NCI-H1417 (cell line): Measurements from ENCODE around the gene DNAH12.

Experiments used
- DNase-seq, 3 experiments: peaks; one replicate each; lab custom pipeline; 2025; lab: John Stamatoyannopoulos, UW

Gene DNAH12, protein sequence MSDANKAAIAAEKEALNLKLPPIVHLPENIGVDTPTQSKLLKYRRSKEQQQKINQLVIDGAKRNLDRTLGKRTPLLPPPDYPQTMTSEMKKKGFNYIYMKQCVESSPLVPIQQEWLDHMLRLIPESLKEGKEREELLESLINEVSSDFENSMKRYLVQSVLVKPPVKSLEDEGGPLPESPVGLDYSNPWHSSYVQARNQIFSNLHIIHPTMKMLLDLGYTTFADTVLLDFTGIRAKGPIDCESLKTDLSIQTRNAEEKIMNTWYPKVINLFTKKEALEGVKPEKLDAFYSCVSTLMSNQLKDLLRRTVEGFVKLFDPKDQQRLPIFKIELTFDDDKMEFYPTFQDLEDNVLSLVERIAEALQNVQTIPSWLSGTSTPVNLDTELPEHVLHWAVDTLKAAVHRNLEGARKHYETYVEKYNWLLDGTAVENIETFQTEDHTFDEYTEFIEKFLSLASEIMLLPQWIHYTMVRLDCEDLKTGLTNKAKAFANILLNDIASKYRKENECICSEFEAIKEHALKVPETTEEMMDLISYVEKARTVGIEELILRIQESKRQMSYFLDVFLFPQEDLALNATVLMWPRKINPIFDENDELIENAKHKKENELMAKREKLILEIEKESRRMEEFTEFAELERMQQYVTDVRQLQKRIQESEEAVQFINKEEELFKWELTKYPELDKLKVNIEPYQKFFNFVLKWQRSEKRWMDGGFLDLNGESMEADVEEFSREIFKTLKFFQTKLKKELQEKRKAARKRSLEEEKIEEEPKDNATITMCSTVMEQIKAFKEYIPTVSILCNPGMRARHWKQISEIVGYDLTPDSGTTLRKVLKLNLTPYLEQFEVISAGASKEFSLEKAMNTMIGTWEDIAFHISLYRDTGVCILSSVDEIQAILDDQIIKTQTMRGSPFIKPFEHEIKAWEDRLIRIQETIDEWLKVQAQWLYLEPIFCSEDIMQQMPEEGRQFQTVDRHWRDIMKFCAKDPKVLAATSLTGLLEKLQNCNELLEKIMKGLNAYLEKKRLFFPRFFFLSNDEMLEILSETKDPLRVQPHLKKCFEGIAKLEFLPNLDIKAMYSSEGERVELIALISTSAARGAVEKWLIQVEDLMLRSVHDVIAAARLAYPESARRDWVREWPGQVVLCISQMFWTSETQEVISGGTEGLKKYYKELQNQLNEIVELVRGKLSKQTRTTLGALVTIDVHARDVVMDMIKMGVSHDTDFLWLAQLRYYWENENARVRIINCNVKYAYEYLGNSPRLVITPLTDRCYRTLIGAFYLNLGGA (N-terminal part only)

GRCh38 chr3:57544181-57545125 lies at the start of gene DNAH12:
TSS of gene DNAH12 (minus strand) at chr3:57544344. CDS start at chr3:57542870, 1,474 bp downstream.
- peak; percentile 76 to 94 (median 81) for DNase-seq

DNA sequence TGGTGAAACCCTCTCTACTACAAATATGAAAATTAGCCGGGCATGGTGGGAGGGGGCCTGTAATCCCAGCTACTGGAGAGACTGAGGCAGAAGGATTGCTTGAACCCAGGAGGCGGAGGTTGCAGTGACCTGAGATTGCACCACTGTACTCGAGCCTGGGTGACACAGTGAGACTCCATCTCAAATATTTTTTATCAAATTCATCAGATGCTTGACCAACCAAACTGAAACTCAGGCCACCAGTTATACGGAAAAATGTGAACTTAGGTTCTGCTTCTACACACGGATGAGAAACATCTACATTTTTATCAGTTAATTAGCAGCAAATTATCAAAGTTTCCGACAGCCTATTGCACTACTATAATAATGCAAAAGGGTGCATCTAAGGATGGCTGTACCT lies 48.2 kb upstream of the DNAH12 start:
- DNase-seq = no peak

DNA sequence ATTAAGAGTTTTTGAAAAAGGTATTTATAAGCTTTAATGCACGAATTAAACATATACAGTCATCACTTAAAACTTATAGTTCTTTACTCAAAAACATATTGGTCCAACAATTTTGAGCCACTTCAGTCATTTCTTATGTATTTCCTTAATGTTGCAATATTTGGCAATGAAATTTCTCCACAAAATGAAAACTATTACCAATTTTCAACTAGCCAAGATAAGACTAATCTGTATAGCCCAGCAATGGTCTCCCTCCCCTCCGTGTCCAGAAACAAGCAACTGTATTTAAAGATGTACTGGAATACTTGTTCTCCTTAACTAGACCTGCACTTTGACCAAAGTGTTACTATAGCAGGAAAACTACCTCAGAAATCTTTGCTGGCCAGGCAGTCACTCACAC lies 43.8 kb upstream of the DNAH12 start:
- DNase-seq = no peak

GRCh38 chr3:57586778-57587177 lies 42.6 kb upstream of the DNAH12 start:
- DNase-seq = no peak

DNA sequence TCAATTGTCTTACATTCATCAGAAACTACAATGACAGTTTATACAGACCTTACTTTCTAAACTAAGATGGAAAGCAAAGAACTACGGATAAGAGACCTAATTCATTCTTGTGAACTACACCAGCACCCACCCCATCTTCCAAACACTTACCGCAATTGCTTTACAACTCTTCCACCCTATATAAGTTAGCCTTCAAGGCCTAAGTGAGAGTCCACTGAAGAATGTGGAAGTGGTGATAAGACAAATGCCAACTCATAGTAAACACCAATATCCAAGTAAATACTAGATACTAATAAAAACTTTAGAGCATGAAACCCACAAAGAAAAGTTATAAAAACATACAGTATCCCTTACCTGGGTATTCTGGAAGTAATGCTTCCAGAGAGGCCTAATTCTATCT lies 39.4 kb upstream of the DNAH12 start:
- DNase-seq = no peak

DNA sequence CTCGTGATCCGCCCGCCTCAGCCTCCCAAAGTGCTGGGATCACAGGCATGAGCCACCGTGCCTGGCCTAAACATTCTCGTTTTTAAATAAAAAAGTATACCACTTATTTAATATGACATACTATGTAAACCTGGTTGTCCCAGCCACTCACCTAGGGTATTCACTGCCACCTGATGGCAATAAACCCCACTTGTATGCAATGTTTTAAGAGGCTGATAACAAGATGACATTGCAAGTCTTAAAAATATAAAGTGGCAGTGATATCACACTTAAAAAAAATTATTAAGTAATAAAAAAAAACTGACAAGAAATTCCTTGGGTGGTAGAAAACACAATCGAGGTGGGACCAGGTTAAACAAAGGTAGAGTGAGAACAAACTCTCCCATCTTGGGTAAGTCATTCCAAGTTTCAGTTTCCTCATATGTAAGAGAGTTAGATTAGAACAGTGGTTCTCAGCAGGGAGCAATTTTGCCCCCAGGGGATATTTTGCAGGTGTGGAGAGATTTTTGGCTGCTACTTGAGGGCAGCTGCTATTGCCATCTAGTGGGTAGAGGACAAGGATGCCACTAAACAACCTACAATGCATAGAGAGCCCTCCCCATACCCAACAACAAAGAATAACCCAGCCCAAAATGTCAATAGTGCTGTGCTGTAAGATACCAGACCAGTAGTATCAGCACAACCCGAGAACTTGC lies 38.5 kb upstream of the DNAH12 start:
- peak in 2 of 3 experiments; percentile 33 to 70 for DNase-seq

DNA sequence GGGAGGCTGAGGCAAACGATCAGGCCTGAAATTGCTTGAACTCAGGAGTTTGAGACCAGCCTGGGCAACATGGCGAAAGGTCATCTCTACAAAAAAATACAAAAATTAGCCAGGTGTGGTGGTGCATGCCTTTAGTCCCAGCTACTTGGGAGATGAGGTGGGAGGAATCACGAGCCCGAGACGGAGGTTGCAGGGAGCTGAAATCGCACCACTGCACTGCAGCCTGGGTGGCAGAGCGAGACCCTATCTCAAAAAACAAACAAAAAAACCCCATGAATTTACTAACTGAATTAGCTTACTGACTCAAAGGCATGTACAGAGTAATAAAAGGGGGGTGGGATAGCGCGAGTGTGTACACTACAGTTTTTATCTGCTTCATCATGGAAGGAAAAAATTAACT lies 33.7 kb upstream of the DNAH12 start:
- DNase-seq = no peak

GRCh38 chr3:57575966-57576626 lies 32.0 kb upstream of the DNAH12 start:
- DNase-seq = no peak

- DNase-seq = no peak
Measured at GRCh38 chr3:57572096-57572495, 28.0 kb upstream of the DNAH12 start.

- no peak for DNase-seq
Measured at GRCh38 chr3:57570878-57571277, 26.7 kb upstream of the DNAH12 start.

- DNase-seq = no peak
Measured at GRCh38 chr3:57569859-57570450, 25.8 kb upstream of the DNAH12 start.

DNA sequence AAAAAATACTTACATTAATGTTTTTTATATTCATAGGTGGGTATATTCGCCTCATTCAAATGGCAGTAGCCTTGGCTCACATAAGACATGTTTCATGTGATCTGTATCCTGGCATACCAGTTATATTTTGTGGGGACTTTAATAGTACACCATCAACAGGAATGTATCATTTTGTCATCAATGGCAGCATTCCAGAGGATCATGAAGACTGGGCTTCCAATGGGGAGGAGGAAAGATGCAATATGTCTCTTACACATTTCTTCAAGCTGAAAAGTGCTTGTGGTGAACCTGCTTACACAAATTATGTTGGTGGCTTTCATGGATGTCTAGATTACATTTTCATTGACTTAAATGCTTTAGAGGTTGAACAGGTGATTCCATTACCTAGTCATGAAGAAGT lies 15.4 kb upstream of the DNAH12 start:
- DNase-seq = no peak

- peak in 1 of 3 experiments; percentile 43 for DNase-seq
Measured at GRCh38 chr3:57557085-57557537, 13.0 kb upstream of the DNAH12 start.

- DNase-seq = peak in 1 of 3 experiments; percentile 22
Measured at GRCh38 chr3:57556459-57557084, 12.4 kb upstream of the DNAH12 start.

DNA sequence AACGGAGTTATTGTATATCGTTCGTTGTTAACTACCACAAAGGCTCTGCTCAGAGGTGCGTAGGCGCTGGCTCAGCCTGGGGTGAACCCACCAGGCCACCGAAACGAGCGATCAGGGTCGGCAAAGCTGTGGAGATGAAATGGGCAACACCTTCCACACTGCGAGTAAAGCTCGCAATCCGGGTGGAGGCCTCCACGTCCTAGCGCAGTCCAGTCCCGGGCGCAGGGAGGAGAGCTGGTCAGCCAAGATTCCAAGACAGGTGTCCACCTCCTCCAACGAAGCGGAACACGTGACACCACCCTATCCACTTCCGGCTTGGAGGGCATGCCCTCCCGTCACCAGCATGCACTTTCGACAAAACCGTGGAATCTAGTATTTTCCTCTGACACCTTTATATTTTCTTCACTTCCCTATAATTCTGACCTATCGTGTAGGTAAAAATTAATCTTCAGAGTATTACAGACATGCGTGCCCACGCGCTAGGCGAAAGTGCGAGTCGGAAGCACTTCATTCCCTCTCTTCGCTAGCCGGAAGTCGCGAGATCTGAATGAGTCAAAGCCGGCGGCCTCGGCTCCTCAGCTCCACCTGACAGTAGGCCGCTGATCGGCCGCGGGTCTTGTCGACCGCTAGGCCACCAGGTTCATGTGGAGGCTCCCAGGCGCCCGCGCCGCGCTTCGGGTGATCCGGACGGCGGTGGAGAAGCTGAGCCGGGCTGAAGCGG lies 11.8 kb upstream of the DNAH12 start, which contains the start of gene PDE12:
TSS of gene PDE12 (plus strand) at position 537 of the 721 bp plus-strand sequence. CDS start at position 643, 106 bp downstream.
- DNase-seq = peak; percentile 94 to 96 (median 95)

DNA sequence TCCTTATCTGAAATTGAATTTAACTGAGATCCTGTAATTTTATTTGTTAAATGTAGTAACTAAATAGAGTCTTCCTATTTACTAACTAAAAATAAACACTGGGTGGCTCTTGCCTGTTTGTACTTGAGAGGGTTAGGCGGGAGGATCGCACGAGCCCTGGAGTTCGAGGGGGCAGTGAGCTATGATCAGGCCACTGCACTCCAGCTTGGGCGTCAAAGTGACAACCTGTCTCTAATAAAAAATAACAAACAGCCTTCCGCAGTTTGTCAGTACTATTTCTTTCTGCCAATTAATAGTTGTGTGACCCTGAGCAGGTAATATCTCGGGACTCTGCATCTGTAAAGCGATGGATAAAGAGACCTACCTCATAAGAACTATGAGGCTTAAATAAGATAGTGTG lies 11.2 kb upstream of the DNAH12 start:
- no peak for DNase-seq

- no peak for DNase-seq
Measured at GRCh38 chr3:57546616-57547015, 2.5 kb upstream of the DNAH12 start.
